Ascending aorta (tissue), 2 donors: ENCODE results near the gene PGBD5. TPM values are rescaled to one million over a fixed set of nuclear protein-coding genes. Genes with fewer than 3 reads are reported as not detected.

ENCODE experiments used
- DNase-seq, 2 donors: peaks; one replicate each; pipeline ENCODE4 v3.0.0-alpha.2; 2019; ENCODE audit warnings: low spot score in 2 of 2
- H3K27ac ChIP-seq, 2 donors: fragments of 200-600 bp; sonication (generic); one replicate each; pipeline ENCODE4 v1.5.1; 2016 to 2017; ENCODE audit warnings: mild to moderate bottlenecking in 1 of 2
- H3K27me3 ChIP-seq: fragments of 200-600 bp; sonication (generic); one replicate; pipeline ENCODE4 v1.5.1; 2017
- H3K36me3 ChIP-seq, 2 donors: fragments of 200-600 bp; sonication (generic); one replicate each; pipeline ENCODE4 v1.5.1; 2016
- H3K4me1 ChIP-seq, 2 donors: fragments of 200-600 bp; sonication (generic); one replicate each; pipeline ENCODE4 v1.5.1; 2016 to 2017; ENCODE audit warnings: mild to moderate bottlenecking in 1 of 2
- H3K4me3 ChIP-seq, 2 donors: fragments of 200-600 bp; sonication (generic); one replicate each; pipeline ENCODE4 v1.5.1; 2016 to 2017; ENCODE audit warnings: mild to moderate bottlenecking in 1 of 2
- H3K9me3 ChIP-seq, 2 donors: fragments of 200-600 bp; sonication (generic); one replicate each; pipeline ENCODE4 v1.5.1; 2016
- intact Hi-C: fragments of 100-400 bp; cut with DNase I; formaldehyde crosslinking; loops from one replicate; pipeline ENCODE4 v1.15.1; 2023
- total RNA-seq: library from RNA; depleted of rRNA; stranded (reverse); fragments of >200 nt; gene quantifications from one replicate; pipeline ENCODE4 v1.1.0, GENCODE V29; 2016
- TF ChIP-seq, protein P1 (sequence below), 3 experiments: fragments of 200-600 bp in 2 of 3; fragments of 450-650 bp in 1 of 3; sonication (generic) in 2 of 3; IDR thresholded peaks; one replicate each; pipeline ENCODE4 v1.5.1; 2016 to 2019; ENCODE audit warnings: antibody characterized with exemption in 3 of 3, mild to moderate bottlenecking in 1 of 3, moderate library complexity in 1 of 3

PGBD5 gene
- total RNA-seq, 1 donor from 2014 or later, result not detected

DNA sequence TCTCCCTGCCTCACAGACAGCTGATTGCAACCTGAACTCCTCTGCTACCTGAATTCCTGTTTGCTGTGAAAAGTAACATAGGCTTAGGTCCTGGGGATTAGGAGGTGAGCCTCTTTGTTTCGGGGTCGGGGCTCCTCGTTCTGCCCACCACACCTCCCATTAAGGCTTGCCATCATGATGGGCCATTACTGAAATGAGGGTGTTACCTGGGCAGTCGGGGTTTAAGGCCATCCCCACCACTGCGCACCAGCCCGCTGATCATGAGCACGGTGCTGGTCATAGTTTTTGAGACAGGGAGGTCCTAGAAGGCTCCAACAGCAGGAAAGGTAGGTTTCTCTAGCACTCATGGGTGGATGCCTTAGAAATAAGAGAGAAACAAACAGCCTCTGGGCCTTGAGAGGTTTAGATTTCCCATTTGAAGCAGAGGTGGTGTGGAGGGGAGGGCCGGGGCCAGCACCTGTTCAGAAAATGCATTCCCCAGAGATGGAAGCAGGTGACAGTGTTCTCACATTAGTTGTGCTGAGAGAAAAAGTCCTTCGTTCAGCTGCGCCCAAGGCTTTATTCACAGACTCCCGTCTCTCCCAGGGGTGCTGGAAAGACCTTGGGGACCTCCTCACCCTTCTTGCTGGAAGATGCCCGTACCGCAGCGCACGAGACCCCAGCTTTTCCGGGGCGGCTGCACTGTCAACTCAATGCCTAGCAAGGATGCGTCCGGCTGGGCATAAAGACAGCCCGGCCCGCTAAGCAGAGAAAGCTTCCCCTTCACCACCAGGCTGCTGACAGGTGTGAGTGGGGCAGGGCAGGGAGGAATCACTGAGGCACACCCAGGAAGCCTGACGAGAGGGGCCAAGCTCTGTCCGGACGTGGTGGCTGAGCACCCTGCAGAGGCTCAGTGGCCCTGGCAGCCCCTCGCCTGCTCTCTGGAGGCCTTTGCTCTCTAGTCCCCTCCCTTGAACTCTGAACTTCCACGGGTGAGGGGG, 125.5 kb downstream of the PGBD5 start:
- Histone ChIP-seq H3K4me1 (no peaks in the 10 kb centered on the region), H3K27me3 (no peaks in the 10 kb centered on the region), H3K36me3 (no peaks in the 10 kb centered on the region), H3K4me3 (no peak overlapping the region), H3K27ac (no peak overlapping the region), H3K9me3 (no peaks in the 10 kb centered on the region)
- TF ChIP-seq, protein P1, sequence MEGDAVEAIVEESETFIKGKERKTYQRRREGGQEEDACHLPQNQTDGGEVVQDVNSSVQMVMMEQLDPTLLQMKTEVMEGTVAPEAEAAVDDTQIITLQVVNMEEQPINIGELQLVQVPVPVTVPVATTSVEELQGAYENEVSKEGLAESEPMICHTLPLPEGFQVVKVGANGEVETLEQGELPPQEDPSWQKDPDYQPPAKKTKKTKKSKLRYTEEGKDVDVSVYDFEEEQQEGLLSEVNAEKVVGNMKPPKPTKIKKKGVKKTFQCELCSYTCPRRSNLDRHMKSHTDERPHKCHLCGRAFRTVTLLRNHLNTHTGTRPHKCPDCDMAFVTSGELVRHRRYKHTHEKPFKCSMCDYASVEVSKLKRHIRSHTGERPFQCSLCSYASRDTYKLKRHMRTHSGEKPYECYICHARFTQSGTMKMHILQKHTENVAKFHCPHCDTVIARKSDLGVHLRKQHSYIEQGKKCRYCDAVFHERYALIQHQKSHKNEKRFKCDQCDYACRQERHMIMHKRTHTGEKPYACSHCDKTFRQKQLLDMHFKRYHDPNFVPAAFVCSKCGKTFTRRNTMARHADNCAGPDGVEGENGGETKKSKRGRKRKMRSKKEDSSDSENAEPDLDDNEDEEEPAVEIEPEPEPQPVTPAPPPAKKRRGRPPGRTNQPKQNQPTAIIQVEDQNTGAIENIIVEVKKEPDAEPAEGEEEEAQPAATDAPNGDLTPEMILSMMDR (IDR thresholded peaks at IDR 0.05), result no peak
- DNase-seq, result no peak
- intact Hi-C loops, result no loop called here

DNA sequence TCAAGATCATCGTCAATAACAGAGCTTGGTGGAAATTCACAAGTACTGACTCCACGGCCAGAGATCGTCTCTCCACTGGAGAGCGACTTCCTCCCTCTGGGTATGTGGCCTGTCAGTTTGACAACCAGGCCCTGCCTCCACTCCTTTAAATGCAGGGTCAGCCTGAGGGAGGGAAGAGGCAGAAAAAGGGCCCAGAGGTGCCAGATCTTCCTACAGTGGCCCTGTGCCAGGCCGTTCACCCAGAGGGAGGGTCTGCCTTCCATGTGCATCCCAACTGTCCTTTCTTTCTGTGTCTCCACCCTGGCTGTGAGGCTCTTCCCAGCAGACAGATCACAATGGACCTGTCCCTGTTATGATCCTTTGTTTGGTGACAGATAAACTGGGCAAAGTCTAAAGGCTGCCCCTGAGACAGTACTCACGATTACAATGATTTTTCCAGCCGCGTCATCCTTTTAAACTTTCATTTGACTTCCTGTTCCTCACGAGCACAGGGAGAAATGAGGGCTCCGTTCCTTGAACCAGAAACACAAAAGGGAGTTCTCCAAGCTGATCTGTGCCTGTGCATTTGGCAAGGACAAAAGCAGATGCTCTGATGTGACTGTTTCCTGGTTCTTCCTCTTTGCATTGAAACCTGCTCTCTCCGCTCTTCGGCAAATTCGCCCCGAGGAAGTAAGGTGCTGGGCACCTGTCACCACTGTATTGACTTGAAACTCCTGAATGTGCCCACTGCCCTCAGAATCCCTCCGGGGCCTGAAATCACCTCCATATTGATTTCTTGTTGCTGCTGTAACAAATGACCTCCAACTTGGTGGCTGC, 126.7 kb downstream of the PGBD5 start:
- peak in 1 of 2 donors; percentile 54 for DNase-seq
- H3K4me3 ChIP-seq, result no peak overlapping the region
- intact Hi-C loops, result no loop called here
- no peaks in the 10 kb centered on the region for H3K36me3 ChIP-seq
- no peaks in the 10 kb centered on the region for H3K27me3 ChIP-seq
- TF ChIP-seq, protein P1 (IDR thresholded peaks at IDR 0.05), result no peak
- no peaks in the 10 kb centered on the region for H3K9me3 ChIP-seq
- H3K27ac ChIP-seq, result no peak overlapping the region
- H3K4me1 ChIP-seq, result no peaks in the 10 kb centered on the region

GRCh38 chr1:230295367-230295766, 130.8 kb downstream of the PGBD5 start:
- Histone ChIP-seq H3K4me1 (no peaks in the 10 kb centered on the region), H3K36me3 (no peaks in the 10 kb centered on the region), H3K4me3 (no peak overlapping the region), H3K27ac (no peak overlapping the region), H3K27me3 (no peaks in the 10 kb centered on the region), H3K9me3 (no peaks in the 10 kb centered on the region)
- intact Hi-C loops, result no loop called here
- no peak for DNase-seq
- TF ChIP-seq, protein P1 (IDR thresholded peaks at IDR 0.05), result no peak

GRCh38 chr1:230293390-230293700, 132.8 kb downstream of the PGBD5 start:
- no peak overlapping the region for H3K4me3 ChIP-seq
- H3K4me1 ChIP-seq, result no peaks in the 10 kb centered on the region
- TF ChIP-seq, protein P1 (IDR thresholded peaks at IDR 0.05), result no peak
- no peaks in the 10 kb centered on the region for H3K36me3 ChIP-seq
- H3K27ac ChIP-seq, result no peak overlapping the region
- no peaks in the 10 kb centered on the region for H3K27me3 ChIP-seq
- no peaks in the 10 kb centered on the region for H3K9me3 ChIP-seq
- intact Hi-C loops, result no loop called here
- DNase-seq, result peak in 1 of 2 donors; percentile 50

DNA sequence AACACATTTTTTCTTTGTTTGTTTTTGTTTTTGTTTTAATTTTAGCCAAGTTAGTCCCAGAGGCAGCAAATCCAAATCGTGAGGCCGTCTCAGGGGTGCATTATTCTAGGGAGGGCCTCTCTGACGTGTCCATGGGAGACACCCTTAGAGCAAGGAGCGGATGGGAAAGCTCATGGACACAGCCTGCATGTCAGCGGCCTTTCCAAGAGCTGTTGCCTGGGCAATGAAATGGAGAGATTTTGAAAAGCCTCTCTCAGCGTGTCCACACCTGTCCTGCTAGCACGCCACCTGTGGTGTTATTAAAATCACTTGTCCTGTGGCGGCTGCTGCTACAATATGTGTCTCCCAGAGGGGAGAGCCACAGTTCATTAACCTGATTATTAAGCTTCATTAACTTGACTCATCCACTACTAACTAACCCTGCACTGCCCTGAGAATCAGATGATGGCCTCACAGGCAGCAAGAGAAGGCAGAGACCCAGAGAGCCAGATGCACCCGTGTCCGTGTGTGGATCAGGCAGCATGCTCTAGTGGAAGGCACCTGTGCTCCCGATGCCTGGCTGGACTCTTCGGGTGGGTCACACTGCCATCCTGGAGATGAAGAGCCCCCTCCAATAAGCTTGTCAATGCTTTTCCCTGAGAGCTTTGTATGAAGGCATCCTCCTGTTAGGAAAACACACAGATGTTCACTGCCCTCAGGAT, 133.3 kb downstream of the PGBD5 start:
- no peaks in the 10 kb centered on the region for H3K4me1 ChIP-seq
- no peaks in the 10 kb centered on the region for H3K27me3 ChIP-seq
- no peak for DNase-seq
- H3K27ac ChIP-seq, result no peak overlapping the region
- intact Hi-C loops, result no loop called here
- no peak overlapping the region for H3K4me3 ChIP-seq
- TF ChIP-seq, protein P1 (IDR thresholded peaks at IDR 0.05), result no peak
- no peaks in the 10 kb centered on the region for H3K36me3 ChIP-seq
- H3K9me3 ChIP-seq, result no peaks in the 10 kb centered on the region
